RWPE2 (cell line): ENCODE results near the gene CRTAC1.

ENCODE experiments used
- ATAC-seq: fragments of 200-7000 bp; cut with Tn5 transposase; 3 replicates; pipeline ENCODE4 v1.9.1; 2021; ENCODE audit warnings: low read depth
- DNase-seq: peaks from one replicate; pipeline ENCODE4 v3.0.0-alpha.2; 2020; ENCODE audit warnings: low spot score
- H3K27ac ChIP-seq: fragments of 450-650 bp; 2 replicates; pipeline ENCODE4 v1.5.1; 2017; ENCODE audit warnings: mild to moderate bottlenecking; ENCODE audit not compliant: poor library complexity, severe bottlenecking
- H3K27me3 ChIP-seq: fragments of 250-450 bp; sonication (Bioruptor Pico); 2 replicates; pipeline ENCODE4 v1.5.1; 2021; ENCODE audit warnings: mild to moderate bottlenecking, moderate library complexity; ENCODE audit not compliant: insufficient read depth, poor library complexity, severe bottlenecking
- H3K36me3 ChIP-seq: fragments of 250-450 bp; sonication (Bioruptor Pico); 2 replicates; pipeline ENCODE4 v1.5.1; 2020; ENCODE audit warnings: low read depth, mild to moderate bottlenecking, moderate library complexity
- H3K4me1 ChIP-seq: fragments of 250-450 bp; sonication (Bioruptor Pico); 2 replicates; pipeline ENCODE4 v1.5.1; 2021; ENCODE audit warnings: mild to moderate bottlenecking, moderate library complexity; ENCODE audit not compliant: insufficient read depth, poor library complexity, severe bottlenecking
- H3K4me3 ChIP-seq: fragments of 250-450 bp; sonication (Bioruptor Pico); 2 replicates; pipeline ENCODE4 v1.5.1; 2021; ENCODE audit warnings: mild to moderate bottlenecking, moderate library complexity; ENCODE audit not compliant: severe bottlenecking
- H3K9me3 ChIP-seq: fragments of 250-450 bp; sonication (Bioruptor Pico); 2 replicates; pipeline ENCODE4 v1.5.1; 2021; ENCODE audit warnings: mild to moderate bottlenecking, moderate library complexity; ENCODE audit not compliant: severe bottlenecking
- TF ChIP-seq, protein P1 (sequence below): fragments of 450-650 bp; IDR thresholded peaks from one replicate; pipeline ENCODE4 v1.5.1; 2017; ENCODE audit warnings: mild to moderate bottlenecking, moderate library complexity; ENCODE audit not compliant: poor library complexity, severe bottlenecking

The CRTAC1 gene

DNA sequence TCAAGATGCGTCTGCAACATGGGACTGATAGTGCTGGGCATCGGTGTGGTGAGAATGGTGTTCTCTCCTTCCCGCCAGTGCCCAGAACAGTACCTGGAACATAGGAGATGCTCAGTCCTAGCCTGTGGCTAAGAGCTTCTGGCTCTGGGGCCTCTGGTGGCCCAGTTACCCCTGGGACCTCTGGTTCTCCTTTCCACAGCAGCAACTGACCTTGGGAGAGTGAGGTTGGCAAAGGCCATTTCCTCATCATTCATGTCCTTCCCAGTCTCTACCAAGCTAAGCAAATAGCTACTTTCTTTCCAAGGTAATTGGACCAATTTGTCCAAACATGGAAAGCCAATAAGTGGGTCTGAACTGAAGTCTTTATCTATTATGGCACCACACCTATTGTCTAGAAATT is 192.3 kb downstream of the CRTAC1 start:
- Histone ChIP-seq H3K36me3 (no peaks in the 10 kb centered on the region), H3K4me1 (peaks cover 9% of the 10 kb centered on the region)

DNA sequence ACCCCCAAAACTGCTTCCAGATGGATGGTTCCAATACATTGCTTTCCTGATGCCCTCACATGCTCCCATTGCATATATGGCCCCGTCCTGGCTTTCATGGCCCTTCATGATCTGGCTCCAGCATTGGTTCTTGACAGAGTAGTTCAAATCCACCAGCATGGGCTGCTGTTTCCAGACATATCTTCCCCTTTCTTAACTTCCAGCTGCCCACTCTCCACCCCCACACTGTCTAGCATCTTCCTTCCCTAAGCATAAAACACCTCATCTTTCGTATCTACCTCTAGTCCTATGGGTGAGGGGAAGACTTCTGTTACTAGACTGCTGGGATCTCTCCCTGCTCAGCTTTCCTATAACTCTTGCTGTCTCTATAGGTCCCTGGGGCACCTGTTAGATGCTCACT is 194.0 kb downstream of the CRTAC1 start:
- H3K9me3 ChIP-seq, result no peaks in the 10 kb centered on the region
- ATAC-seq (no peak), DNase-seq (no peak)
- H3K4me3 ChIP-seq, result no peak overlapping the region
- no peaks in the 10 kb centered on the region for H3K27me3 ChIP-seq
- peaks cover 9% of the 10 kb centered on the region for H3K4me1 ChIP-seq
- TF ChIP-seq, protein P1, sequence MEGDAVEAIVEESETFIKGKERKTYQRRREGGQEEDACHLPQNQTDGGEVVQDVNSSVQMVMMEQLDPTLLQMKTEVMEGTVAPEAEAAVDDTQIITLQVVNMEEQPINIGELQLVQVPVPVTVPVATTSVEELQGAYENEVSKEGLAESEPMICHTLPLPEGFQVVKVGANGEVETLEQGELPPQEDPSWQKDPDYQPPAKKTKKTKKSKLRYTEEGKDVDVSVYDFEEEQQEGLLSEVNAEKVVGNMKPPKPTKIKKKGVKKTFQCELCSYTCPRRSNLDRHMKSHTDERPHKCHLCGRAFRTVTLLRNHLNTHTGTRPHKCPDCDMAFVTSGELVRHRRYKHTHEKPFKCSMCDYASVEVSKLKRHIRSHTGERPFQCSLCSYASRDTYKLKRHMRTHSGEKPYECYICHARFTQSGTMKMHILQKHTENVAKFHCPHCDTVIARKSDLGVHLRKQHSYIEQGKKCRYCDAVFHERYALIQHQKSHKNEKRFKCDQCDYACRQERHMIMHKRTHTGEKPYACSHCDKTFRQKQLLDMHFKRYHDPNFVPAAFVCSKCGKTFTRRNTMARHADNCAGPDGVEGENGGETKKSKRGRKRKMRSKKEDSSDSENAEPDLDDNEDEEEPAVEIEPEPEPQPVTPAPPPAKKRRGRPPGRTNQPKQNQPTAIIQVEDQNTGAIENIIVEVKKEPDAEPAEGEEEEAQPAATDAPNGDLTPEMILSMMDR, result no peak
- no peaks in the 10 kb centered on the region for H3K36me3 ChIP-seq
- H3K27ac ChIP-seq, result no peak overlapping the region

More for the DNA sequence above, 192.3 kb downstream of the CRTAC1 start:
- DNase-seq (no peak), ATAC-seq (no peak)
- Histone ChIP-seq H3K27me3 (peaks cover 3% of the 10 kb centered on the region), H3K27ac (no peak overlapping the region), H3K4me3 (no peak overlapping the region), H3K9me3 (no peaks in the 10 kb centered on the region)
- TF ChIP-seq, protein P1, result no peak

DNA sequence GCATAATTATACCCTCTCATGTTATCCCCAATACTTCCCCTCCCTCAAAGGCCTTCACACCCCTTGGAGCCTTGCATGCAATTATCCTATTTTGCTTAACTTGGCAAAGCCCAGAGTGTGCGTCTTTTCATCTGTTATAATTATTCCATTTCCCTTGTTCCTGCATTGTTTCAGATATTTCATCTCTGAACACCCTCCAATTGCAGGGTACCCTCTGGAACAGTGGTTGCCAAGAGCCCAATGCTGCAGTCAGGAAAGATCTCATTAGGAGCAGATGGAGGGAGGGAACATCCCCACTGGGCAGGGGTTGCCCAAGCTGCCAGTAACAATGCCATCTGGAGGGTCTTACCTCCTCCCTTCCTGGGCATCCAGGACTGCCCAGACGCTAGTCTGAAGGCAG is 199.2 kb downstream of the CRTAC1 start:
- no peaks in the 10 kb centered on the region for H3K4me1 ChIP-seq
- DNase-seq, result no peak
- no peaks in the 10 kb centered on the region for H3K27me3 ChIP-seq
- no peak overlapping the region for H3K27ac ChIP-seq
- H3K4me3 ChIP-seq, result no peak overlapping the region
- TF ChIP-seq, protein P1, result no peak
- no peak for ATAC-seq
- no peaks in the 10 kb centered on the region for H3K9me3 ChIP-seq
- no peaks in the 10 kb centered on the region for H3K36me3 ChIP-seq

DNA sequence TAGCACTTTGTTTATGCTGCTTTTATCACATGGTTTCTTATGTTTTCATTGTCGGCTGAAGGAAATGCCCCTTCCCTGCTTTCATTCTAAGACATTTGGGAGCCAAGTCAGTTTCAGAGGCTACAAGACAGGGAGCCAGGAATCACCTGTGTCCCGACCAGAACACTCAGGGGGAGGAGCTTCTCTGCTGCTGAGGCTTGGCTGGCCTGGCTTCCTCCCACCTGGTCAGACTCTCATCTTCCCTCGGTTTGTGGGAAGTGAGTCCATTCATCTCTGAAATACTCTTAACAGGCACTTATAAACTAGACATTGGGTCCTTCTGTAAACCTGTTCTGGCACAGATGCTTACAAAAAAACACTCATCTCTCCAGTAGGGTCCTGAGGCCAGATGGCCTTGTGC is 200.4 kb downstream of the CRTAC1 start:
- TF ChIP-seq, protein P1, result no peak
- Histone ChIP-seq H3K27ac (no peak overlapping the region), H3K4me1 (no peaks in the 10 kb centered on the region), H3K27me3 (no peaks in the 10 kb centered on the region), H3K4me3 (no peak overlapping the region), H3K36me3 (no peaks in the 10 kb centered on the region), H3K9me3 (no peaks in the 10 kb centered on the region)
- no peak for ATAC-seq
- no peak for DNase-seq

DNA sequence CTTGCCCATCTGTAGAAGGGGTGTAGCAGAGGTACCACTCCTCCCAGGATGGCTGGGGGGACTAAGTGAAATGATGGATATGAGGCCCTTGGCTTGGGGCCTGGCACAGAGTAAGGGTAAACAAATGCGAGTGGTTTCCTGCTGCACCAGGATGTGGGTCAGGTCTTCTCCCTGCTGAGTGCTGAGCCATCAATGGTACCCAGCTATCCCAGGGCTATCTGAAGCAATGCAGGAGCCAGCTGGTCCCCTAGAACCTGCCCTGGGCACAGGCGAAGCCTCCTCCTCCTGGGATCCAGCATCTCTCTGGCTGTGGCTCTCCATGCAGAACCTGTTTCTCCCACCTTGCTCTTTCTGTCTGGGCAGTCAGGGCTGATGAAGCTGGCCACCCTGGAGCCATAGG is 201.7 kb downstream of the CRTAC1 start:
- Histone ChIP-seq H3K4me1 (no peaks in the 10 kb centered on the region), H3K27me3 (no peaks in the 10 kb centered on the region), H3K9me3 (no peaks in the 10 kb centered on the region), H3K27ac (no peak overlapping the region), H3K4me3 (no peak overlapping the region), H3K36me3 (no peaks in the 10 kb centered on the region)
- DNase-seq (no peak), ATAC-seq (no peak)
- TF ChIP-seq, protein P1, result no peak
